Activated CD8-positive, alpha-beta T cell treated with anti-CD3 and anti-CD28 coated beads for 36 hours (primary cell): ENCODE measurements around the gene DKC1. TPM values are rescaled to one million over a fixed set of nuclear protein-coding genes. Genes with fewer than 3 reads are reported as not detected.

Experiments
- ATAC-seq: fragments of 200-7000 bp; cut with Tn5 transposase; one replicate; pipeline ENCODE4 v1.10.0; 2021; ENCODE audit warnings: mild to moderate bottlenecking, moderate library complexity
- CTCF ChIA-PET: fragments of 350-600 bp; sonication (Branson Sonifier 250); formaldehyde crosslinking; loops from one replicate; lab custom pipeline; 2021; ENCODE audit warnings: antibody characterized with exemption; lab: Charles Lee
- POLR2A ChIA-PET: fragments of 350-600 bp; sonication (Branson Sonifier 250); formaldehyde crosslinking; loops from one replicate; lab custom pipeline; 2021; ENCODE audit warnings: antibody characterized with exemption; lab: Charles Lee
- DNase-seq: peaks from one replicate; pipeline ENCODE4 v3.0.0-alpha.2; 2020
- H3K27ac Mint-ChIP-seq: one replicate; pipeline ENCODE4 v1.8.0; 2021; ENCODE audit warnings: mild to moderate bottlenecking, mixed read lengths
- H3K27me3 Mint-ChIP-seq: one replicate; pipeline ENCODE4 v1.8.0; 2021; ENCODE audit warnings: mixed read lengths
- H3K36me3 Mint-ChIP-seq: one replicate; pipeline ENCODE4 v1.8.0; 2021; ENCODE audit warnings: low read depth, mixed read lengths
- H3K4me1 Mint-ChIP-seq: one replicate; pipeline ENCODE4 v1.8.0; 2021; ENCODE audit warnings: low read depth, mixed read lengths
- H3K4me3 Mint-ChIP-seq: one replicate; pipeline ENCODE4 v1.8.0; 2021; ENCODE audit warnings: mild to moderate bottlenecking, moderate library complexity, mixed read lengths
- H3K9me3 Mint-ChIP-seq: one replicate; pipeline ENCODE4 v1.8.0; 2021; ENCODE audit warnings: mixed read lengths
- CTCF ChIP-seq: fragments of 200-600 bp; IDR thresholded peaks from one replicate; pipeline ENCODE4 v1.8.0; 2022; ENCODE audit warnings: antibody characterized with exemption, mild to moderate bottlenecking
- intact Hi-C: fragments of 100-400 bp; cut with micrococcal nuclease; formaldehyde crosslinking; loops from one replicate; pipeline ENCODE4 v1.10.0; 2022
- total RNA-seq, 2 experiments: library from RNA; stranded (reverse); gene quantifications; one replicate each; pipeline ENCODE4 v1.2.3, GENCODE V29; 2021

The DKC1 gene
- total RNA-seq, 2 experiments from 2014 or later = 132 to 138 TPM

- peak overlapping the region; percentile 53 for H3K4me3 Mint-ChIP-seq
- no peaks in the 10 kb centered on the region for H3K27me3 Mint-ChIP-seq
- POLR2A ChIA-PET = interaction anchor here (1.1 kb wide), 1 partner anchor 11 kb away, joined by 4 read pairs; no protein-coding TSS in a partner anchor
- peaks cover 30% of the 10 kb centered on the region for H3K4me1 Mint-ChIP-seq
- H3K27ac Mint-ChIP-seq = no peak overlapping the region
- peaks cover 3% of the 10 kb centered on the region for H3K36me3 Mint-ChIP-seq
- H3K9me3 Mint-ChIP-seq = no peaks in the 10 kb centered on the region
- peak; percentile 75 for TF ChIP-seq CTCF
- DNase-seq = peak; percentile 54
- peak; percentile 70 for ATAC-seq
- intact Hi-C loops = no loop called here
- CTCF ChIA-PET = interaction anchor here (0.6 to 5.8 kb wide), 23 partner anchors 8 to 200 kb away, joined by 3 to 70 read pairs (median 6); partner anchors contain the start of gene DKC1
These were observed 13.8 kb upstream of the DKC1 start for GRCh38 chrX:154748712-154749339.

- POLR2A ChIA-PET = interaction anchor here (0.6 to 1.5 kb wide), 2 partner anchors 12 to 24 kb away, joined by 3 to 12 read pairs; partner anchors contain the start of gene DKC1
- peak overlapping the region; percentile 52 for H3K27ac Mint-ChIP-seq
These were observed 12.8 kb upstream of the DKC1 start for GRCh38 chrX:154749856-154750255.

GRCh38 chrX:154750301-154751202 lies 12.1 kb upstream of the DKC1 start, which contains the start of gene GAB3:
GAB3 (minus strand) TSS chrX:154751077; CDS start chrX:154751025, 52 bp downstream.
- Mint-ChIP-seq H3K4me3 (peak within 1 kb of the TSS; percentile 74), H3K36me3 (no peaks in the 10 kb centered on the region), H3K4me1 (peaks cover 25% of the 10 kb centered on the region), H3K27ac (peak within 1 kb of the TSS; percentile 52), H3K9me3 (no peaks in the 10 kb centered on the region), H3K27me3 (no peaks in the 10 kb centered on the region)
- peak; percentile 63 for ATAC-seq
- TF ChIP-seq CTCF = no peak
- peak; percentile 51 for DNase-seq
- intact Hi-C loops = no loop called here
- ChIA-PET POLR2A (interaction anchor here (0.8 to 1.5 kb wide), 4 partner anchors 12 to 76 kb away, joined by 3 to 12 read pairs (median 3); partner anchors contain the start of gene DKC1), CTCF (interaction anchor here (0.6 to 5.8 kb wide), 12 partner anchors 8 to 91 kb away, joined by 3 to 70 read pairs (median 4); partner anchors contain the start of gene DKC1)

More at GRCh38 chrX:154749856-154750255, 12.8 kb upstream of the DKC1 start:
- intact Hi-C loops = no loop called here
- DNase-seq = no peak
- no peak for TF ChIP-seq CTCF
- Mint-ChIP-seq H3K9me3 (no peaks in the 10 kb centered on the region), H3K4me3 (peak overlapping the region; percentile 74), H3K27me3 (no peaks in the 10 kb centered on the region), H3K4me1 (peaks cover 26% of the 10 kb centered on the region), H3K36me3 (peaks cover 3% of the 10 kb centered on the region)
- no peak for ATAC-seq
- CTCF ChIA-PET = interaction anchor here (1.0 to 5.8 kb wide), 10 partner anchors 9 to 201 kb away, joined by 3 to 70 read pairs (median 14); partner anchors contain the start of gene DKC1

GRCh38 chrX:154751203-154751668 lies 11.4 kb upstream of the DKC1 start:
- H3K36me3 Mint-ChIP-seq = no peaks in the 10 kb centered on the region
- peak overlapping the region; percentile 23 for H3K27ac Mint-ChIP-seq
- H3K4me1 Mint-ChIP-seq = peaks cover 23% of the 10 kb centered on the region
- peak overlapping the region; percentile 65 for H3K4me3 Mint-ChIP-seq
- intact Hi-C loops = no loop called here
- ATAC-seq (no peak), DNase-seq (no peak)
- CTCF ChIA-PET = interaction anchor here (0.9 to 5.8 kb wide), 7 partner anchors 12 to 89 kb away, joined by 3 to 70 read pairs (median 18); partner anchors contain the start of gene DKC1
- POLR2A ChIA-PET = interaction anchor here (0.6 to 1.5 kb wide), 7 partner anchors 11 to 202 kb away, joined by 3 to 12 read pairs (median 3); partner anchors contain the start of gene DKC1
- no peaks in the 10 kb centered on the region for H3K9me3 Mint-ChIP-seq
- no peak for TF ChIP-seq CTCF
- H3K27me3 Mint-ChIP-seq = no peaks in the 10 kb centered on the region
